Stimulated activated CD4-positive, alpha-beta T cell treated with anti-CD3 and anti-CD28 coated beads, Interleukin-12 subunit alpha, Interleukin-12 subunit beta, amount 100 ng/mL, for 4 hours (primary cell): ENCODE results near the gene STYXL1.
"Not testable (repeated sequence)": the region's sequence is repeated elsewhere in the genome, so short reads cannot be mapped to it uniquely, and the experiment has no call there.

Experiments
- DNase-seq: peaks from one replicate; pipeline ENCODE4 v3.0.0-alpha.2; 2020

The STYXL1 gene, protein sequence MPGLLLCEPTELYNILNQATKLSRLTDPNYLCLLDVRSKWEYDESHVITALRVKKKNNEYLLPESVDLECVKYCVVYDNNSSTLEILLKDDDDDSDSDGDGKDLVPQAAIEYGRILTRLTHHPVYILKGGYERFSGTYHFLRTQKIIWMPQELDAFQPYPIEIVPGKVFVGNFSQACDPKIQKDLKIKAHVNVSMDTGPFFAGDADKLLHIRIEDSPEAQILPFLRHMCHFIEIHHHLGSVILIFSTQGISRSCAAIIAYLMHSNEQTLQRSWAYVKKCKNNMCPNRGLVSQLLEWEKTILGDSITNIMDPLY

DNA sequence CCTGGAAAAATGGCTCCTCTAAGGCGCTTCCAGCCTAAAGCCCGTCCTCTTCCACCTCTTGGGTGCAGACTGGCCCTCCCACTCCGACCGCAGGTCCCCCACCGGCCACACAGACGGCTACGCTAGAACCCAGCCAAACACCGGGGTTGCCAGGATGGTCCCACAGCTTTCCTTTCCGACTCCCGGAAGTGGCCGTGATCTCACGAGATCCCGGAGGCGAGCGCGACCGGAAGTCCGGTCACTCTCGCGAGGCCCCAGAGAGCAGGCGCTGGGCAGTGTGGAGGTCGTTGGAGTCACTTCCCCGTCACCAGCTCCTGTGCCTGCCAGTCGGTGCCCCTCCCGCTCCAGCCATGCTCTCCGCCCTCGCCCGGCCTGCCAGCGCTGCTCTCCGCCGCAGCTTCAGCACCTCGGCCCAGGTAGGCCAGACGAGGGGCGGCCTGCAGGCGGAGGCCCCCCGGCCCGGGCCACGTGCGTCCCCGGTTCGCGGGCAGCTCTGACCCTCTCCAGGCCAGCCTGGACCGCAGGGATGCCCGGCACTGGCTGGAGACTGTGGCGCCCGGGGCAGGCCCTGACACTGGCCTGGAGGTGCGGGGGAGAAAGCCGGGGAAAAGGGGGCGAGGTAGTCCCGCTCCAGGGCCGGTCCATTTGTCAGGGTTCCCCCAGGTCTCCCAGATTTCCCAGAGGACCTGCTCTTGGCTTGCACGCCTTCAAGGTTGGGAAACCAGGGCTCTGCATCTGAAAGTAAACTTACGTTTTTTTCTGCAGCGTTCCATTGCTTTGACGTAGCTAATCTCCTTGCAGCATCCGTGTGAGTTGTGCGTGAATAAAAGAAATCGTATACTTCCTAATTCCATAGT, at the start of gene STYXL1, which contains the start of gene MDH2:
Gene STYXL1 (minus strand): TSS at position 190 of the 857 bp plus-strand sequence. CDS start 17,477 bp downstream, outside the sequence.
Gene MDH2 (plus strand): TSS at position 296 of the 857 bp plus-strand sequence. CDS start 55 bp downstream, at position 351.
- peak; percentile 82 for DNase-seq

DNA sequence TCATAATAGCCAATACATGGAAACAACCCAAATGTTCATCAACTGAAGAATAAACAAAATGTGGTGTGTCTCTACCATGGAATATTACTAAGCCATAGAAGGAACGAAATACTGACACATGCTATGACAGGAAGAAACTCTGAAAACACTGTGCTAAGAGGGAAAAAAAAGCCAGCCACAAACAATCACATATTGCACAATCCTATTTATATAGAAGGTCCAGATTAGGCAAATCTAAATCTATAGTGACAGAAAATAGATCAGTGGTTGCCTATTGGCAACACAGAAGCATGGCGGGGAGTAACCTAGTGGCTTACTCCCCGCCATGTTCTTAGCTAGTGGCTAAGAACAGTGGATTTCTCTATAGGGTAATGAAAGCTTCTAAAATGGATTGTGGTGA, 48.1 kb upstream of the STYXL1 start:
- DNase-seq, result no peak

DNA sequence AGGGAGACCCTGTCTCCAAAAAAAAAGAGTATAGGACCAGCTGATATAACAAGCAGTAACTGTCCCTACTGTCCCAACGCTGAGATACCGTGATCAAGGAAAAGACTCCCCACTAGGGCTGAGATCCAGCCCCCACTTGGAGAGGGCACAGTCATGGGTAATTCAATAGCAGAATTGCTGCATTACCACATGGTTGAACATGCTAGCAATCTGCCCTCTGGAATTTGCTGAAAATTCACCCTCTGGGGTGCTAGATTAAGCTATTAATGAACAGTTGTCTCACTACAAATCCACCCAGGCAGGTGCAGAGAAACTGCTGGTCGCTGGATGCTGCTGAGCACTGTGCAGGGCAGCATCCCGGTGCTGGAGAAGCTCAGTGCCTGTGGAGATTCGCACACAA, 46.5 kb upstream of the STYXL1 start:
- not testable (repeated sequence) for DNase-seq

DNA sequence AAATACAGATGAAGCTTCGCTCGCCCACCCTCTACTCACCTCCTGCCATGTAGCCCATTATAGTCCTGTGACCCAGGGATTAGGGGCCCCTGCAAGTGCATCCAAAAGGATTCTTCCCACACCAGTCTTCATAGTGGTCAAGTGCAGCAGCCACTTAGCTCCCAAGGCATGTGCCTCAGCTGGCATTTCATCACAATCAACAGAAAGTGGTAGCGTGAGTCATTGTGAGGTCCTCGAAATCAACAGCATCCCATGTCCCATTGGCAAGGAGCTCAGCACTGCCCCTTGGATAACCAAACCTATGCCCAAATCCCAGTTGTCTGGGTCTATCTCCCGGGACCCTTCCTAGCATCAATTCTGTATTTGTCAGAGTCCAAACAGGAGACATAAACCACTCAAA, 45.7 kb upstream of the STYXL1 start:
- not testable (repeated sequence) for DNase-seq

DNA sequence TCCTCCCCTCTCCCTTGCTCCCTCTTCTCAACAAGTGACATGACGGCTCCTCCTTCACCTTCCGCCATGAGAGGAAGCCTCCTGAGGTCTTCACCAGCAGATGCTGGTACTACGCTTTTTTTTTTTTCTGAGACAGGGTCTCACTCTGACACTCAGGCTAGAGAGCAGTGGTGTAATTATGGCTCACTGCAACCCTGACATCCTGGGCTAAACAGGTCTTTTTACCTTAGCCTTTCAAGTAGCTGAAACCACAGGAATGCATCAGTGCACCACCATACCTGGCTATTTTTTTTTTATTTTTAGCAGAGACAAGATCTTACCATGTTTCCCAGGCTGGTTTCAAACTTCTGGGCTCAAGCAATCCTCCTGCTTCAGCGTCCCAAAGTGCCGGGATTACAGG, 43.7 kb upstream of the STYXL1 start:
- no peak for DNase-seq

DNA sequence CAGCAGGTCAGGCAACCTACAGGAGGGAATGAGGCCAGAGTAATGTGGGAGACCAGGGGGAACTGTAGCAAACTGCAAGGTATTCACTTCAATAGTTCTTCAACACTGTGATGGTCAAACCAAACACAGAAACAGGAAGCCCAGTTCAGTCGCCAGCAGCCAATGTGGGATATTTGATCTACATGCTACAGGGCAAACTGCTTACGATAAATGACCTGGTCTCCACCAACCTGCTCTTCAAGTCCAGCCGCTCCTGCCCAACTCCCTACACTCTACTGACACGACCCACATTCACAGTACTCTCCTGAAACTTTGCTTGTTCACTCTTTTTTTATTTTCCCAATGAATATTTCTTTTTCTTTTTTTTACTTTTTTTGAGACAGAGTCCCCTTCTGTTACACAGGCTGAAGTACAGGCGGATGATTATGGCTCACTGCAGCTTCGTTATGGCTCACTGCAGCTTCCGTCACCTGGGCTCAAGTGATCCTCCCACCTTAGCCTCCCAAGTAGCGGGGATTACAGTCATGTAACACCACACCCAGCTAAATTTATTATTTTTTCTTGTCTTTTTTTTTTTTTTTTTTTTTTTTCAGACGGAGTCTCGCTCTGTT, 42.2 kb upstream of the STYXL1 start:
- no peak for DNase-seq

DNA sequence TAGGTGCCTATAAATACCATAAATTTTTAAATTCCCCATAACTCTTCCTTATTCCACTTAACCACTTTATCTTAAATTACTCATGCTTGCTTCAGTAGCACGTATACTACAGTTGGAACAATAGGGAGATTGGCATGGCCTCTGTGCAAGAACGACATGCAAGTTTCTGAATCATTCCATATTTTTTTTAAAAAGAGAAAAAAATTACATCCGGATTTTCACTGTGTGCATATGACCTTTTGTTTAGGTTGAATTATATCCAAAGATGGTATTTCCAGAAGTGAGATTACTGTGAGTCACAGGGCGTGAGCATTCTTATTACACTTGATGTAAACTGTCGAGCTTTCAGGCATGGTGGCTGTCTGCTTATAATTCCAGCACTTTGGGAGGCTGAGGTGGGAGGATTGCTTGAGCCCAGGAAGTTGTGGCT, 39.6 kb upstream of the STYXL1 start:
- DNase-seq, result not testable (repeated sequence)

DNA sequence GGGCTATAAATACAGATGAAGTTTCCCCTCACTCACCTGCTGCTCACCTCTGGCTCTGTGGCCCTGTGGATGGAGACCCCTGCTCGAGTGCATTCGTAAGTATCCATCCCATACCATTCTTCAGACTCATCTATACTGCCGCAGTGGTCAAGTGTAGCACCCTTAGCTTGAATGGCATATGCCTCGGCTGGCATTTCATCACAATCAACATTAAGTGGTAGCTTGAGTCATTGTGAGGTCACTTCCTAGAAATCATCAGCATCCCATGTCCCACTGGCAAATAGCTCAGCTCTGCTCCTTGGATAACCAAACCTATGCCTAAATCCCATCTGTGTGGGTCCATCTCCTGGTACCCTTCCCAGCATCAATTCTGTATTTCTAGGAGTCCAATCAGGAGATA, 38.3 kb upstream of the STYXL1 start:
- no peak for DNase-seq

DNA sequence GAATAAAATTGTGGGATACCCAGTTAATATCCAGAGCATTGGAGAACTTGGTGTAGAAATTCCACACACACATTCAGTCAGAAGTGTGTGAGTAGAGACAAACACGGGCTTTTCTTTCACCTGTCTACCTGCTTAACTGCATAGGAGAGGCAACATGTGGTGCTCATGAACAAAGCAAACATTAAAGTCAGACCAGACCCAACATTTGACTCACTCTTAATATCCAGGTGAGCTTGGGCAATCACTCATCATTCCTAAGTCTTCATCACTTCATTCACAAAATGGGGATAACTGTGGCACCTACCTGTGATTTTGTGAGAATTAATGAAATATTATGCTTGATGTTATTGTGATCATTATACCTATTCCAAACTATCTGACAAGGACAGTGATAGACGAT, 36.3 kb upstream of the STYXL1 start:
- DNase-seq, result not testable (repeated sequence)

DNA sequence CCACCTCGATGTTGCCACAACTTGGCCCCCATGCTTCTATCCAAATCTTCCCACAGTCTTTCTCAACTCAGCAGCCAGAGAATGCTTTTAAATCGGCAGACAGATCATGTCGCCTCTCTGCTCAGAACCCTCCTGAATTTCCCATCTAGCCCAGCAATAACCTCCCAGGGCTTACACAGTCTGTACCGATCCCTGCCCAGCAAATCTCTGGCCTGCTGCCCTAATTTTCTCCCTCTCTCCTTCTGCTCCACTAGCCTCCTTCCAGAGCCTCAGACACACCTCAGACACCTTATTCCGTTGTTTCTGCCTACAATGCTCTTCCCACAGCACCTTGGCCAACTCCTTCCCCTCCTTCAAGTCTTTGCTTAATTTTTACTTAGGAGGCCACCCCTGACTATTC, 32.4 kb upstream of the STYXL1 start:
- DNase-seq, result no peak

DNA sequence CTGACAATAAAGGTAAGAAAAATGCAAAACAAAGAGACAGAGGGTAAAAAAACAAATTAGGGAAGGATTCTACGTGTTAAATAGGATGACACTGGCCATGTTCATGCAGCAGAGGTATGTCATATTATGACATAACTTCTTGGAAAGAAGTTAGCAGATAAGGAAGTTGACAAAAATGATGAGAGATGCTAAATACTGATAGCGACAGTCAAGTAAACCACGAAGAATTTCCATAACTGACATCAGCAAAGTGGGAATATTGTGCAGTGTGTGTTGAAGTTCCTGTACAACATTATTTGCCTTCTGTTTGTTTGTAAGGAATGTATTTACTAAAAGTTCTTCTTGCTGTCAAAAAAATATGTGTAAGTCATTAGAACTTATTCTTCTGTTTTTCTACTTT, 29.6 kb upstream of the STYXL1 start:
- DNase-seq, result no peak

DNA sequence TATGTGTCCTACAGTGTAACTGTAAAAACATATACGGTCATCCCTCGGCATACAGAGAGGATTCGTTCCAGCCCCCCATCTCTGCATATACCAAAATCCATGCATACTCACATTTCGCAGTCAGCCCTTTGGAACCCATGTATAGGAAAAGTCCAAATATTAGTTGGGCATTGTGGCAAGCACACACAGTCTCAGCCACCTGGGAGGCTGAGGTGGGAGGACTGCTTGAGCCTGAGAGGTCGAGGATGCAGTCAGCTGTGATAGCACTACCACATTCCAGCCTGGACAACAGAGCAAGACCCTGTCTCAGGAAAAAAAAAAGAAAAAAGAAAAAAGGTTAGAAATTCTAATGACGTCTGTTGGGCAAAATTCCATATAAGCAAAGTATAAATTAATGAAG, 29.2 kb upstream of the STYXL1 start:
- DNase-seq, result no peak

DNA sequence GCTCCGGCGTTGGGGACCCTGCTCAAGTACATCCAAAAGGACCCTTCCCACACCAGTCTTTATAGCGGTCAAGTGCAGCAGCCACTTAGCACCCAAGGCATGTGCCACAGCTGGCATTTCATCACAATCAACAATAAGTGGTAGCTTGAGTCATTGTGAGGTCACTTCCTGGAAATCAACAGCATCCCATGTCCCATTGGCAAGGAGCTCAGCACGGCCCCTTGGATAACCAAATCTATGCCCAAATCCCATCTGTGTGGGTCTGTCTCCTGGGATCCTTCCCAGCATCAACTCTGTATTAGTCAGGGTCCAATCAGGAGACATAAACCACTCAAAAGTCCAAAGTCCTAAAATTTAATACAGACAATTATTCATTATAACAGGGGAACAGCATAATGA, 27.2 kb upstream of the STYXL1 start:
- DNase-seq, result no peak

DNA sequence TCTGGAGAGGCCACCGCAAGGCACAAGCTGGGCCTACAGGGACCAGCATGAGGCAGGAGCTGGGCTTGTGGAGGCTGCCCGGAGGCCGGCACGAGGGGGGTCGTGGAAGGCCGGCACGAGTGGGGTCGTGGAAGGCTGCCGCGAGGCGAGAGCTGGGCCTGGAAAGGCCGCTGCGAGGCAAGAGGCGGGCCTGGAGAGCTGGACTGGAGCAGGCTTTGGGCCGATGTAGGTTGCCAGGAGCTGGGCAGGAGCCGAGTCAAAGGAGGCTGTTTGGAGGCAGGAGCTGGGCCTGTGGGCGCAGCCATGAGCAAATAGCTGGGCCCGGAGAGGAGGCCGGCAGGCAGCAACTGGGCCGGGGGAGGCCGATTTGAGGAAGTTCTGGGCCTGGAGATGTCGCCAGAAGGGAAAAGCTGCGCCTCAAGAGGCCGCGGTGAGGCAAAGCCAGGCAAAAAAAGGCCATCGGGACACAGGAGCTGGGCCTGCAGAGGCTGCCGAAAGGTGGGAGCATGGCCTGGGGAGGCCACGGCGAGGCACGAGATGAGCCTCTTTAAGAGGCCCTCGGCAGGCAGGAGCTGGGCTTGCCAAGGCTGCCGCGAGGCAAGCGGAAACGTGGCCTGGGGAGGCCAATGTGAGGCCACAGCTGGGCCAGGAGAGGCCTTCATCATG, 26.6 kb upstream of the STYXL1 start:
- DNase-seq, result no peak

DNA sequence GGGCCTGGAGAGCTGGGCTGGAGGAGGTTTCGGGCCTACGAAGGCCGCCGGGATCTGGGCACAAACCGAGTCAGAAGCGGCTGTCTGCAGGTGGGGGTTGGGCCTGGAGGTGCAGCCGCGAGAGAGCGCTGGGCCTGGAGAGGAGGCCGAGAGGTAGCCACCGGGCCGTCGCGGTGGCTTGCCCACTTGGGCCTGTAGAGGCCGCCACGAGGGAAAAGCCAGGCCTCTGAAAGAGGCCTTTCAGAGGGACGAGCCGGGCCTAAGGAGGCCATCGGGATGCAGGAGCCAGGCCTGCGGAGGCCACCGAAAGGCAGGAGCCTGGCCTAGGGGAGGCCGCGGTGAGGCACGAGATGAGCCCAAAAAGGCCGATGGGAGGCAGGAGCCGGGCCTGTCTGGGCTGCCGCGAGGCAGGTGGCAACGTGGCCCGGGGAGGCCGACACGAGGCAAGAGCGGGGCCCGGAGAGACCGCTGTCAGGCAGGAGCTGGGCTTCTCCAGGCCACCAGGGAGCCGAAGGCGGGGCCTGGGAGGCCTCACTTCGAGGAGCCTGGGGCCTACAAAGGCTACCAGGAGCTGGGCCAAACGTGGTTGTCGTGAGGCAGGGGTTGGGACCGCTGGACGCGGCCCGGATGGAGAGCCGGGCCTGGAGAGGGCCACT, 25.7 kb upstream of the STYXL1 start:
- DNase-seq, result no peak

DNA sequence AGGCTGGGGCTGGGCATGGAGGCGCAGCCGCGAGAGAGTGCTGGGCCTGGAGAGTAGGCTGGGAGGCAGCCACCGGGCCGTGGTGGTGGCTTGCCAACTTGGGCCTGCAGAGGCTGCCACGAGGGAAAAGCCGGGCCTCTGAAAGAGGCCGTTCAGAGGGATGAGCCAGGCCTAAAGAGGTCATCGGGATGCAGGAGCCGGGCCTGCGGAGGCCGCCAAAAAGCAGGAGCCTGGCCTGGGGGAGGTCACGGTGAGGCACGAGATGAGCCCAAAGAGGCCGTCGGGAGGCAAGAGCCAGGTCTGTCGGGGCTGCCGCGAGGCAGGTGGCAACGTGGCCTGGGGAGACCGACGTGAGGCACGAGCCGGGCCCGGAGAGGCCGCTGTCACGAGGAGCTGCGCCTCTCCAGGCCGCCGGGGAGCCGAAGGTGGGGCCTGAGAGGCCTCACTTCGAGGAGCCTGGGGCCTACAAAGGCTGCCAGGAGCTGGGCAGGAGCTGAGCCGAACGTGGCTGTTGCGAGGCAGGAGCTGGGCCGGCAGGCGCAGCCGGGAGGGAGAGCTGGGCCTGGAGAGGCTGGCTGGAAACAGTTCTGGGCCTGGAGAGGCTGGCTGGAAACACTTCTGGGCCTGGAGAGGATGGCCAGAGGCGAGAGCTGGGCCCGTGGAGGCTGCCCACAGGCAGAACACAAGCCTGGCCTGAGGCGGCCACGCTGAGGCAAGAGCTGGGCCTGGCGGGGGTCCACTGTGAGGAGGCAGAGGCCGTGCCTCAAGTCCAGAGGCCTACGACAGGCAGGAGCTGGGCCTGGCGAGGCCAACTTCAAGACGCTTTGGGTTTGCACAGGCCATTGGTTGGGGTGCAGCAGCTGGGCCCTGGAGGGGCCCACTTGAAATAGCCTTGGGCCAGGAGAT, 24.7 kb upstream of the STYXL1 start:
- no peak for DNase-seq

DNA sequence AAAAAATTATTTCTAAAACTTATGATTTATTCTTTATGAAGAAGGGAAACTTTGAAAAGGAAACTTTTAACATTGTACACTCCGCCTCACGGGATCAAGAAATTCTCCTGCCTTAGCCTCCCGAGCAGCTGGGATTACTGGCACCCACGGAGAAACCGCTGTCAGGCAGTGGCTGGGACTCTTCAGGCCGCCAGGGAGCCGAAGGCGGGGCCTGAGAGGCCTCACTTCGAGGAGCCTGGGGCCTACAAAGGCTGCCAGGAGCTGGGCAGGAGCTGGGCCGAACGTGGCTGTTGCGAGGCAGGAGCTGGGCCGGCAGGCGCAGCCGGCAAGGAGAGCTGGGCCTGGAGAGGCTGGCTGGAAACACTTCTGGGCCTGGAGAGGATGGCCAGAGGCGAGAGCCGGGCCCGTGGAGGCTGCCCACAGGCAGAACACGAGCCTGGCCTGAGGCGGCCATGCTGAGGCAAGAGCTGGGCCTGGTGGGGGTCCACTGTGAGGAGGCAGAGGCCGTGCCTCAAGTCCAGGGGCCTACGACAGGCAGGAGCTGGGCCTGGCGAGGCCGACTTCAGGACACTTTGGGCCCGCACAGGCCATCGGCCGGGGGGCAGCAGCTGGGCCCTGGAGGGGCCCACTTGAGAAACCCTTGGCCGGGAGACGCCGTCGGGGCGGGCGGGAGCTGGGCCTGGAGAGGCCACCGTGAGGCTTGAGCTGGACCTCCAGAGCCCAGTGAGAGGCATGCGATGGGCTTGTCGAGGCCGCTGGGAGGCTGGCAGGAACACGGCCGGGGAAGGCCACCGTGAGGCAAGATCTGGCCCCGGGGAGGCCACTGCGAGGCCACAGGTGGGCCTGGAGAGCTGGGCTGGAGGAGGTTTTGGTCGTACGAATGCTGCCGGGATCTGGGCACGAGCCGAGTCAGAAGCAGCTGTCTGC, 23.8 kb upstream of the STYXL1 start:
- no peak for DNase-seq

DNA sequence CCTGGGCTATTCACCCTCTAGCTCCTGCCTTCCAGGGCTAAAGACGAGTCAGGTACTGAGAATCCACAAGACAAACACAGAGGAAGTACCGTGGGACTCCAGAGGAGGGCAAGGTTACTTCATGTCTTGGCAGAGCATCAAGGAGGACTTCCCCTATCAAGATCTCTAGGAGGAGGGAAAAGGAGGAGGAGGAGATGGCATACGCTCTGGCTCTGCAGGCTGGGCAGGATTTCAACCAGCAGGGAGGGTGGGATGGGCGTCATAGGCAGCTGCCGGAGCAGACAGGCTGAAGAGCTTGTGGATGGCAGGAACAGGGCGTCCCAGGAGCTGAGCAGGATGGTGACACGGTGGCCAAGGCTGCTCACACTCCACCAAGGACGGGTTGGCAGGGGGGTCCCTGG, 21.4 kb upstream of the STYXL1 start:
- no peak for DNase-seq

DNA sequence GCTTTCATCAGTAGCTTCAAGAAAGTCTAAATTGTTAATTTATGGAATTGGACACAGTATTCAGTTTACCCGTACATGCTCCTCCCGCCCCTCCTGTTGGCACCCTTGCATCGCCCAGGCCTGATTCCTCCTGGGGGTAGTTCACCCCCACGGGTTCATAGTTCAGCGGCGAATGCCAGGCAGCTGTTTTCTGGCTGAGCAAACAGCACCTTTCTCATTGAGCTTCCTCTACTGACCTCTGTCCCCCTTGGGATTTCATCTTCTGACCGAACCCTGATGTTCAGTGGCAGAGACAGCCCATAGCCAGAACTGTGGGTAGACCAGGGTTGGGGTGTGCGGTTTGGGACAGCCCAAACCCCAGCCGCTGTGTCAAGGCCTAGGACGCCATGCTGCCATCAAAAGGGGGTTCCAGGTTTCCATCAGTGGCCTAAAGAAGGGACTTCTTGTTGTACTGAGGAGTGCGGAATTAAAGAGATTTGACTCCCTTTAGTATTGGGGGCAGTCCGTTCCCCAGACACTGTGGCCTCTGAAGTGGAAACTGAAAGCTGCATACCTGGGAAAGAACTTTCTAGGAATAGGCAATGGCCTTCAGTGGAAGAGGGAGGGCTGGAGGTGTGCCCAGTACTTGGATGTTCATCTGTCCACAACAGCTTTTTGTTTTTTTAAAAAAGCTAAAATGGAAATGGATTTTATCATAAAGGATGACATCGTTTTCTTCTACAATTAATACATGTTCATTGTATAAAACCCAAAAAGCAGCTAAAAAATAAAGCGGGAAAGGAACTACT, 19.1 kb upstream of the STYXL1 start:
- no peak for DNase-seq
